Hepatocyte (in vitro differentiated cells): Measurements from ENCODE around the gene CST2.

Experiments
- EZH2 ChIP-seq: fragments of 200-600 bp; sonication (generic); IDR thresholded peaks from 2 replicates; pipeline ENCODE4 v1.6.1; 2016; ENCODE audit warnings: antibody characterized with exemption, mild to moderate bottlenecking, borderline replicate concordance
- TF ChIP-seq, protein P1 (sequence below): fragments of 200-600 bp; sonication (generic); IDR thresholded peaks from 2 replicates; pipeline ENCODE4 v1.5.1; 2016; ENCODE audit warnings: antibody characterized with exemption, mild to moderate bottlenecking; ENCODE audit not compliant: poor library complexity

DNA sequence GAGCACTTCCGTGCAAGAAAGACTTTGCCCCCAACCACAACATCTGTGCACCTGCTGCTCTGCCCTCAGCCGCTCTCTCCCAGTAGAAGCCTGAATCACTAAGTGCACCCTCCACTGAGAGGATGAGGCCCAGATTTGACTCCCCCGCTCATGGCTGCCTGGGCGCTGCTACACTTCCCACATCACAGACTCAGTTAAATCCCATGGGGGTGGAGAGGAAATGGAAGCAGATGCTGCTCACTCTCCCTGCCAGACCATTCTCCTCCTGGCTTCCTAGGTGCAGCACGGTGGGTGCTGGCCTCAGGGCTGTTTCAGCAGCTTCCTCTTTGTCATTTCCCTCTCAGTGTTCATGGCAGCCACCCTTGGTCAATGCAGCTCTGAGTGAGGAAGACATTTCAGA lies 48.2 kb upstream of the CST2 start:
- no peak for TF ChIP-seq EZH2
- TF ChIP-seq, protein P1, sequence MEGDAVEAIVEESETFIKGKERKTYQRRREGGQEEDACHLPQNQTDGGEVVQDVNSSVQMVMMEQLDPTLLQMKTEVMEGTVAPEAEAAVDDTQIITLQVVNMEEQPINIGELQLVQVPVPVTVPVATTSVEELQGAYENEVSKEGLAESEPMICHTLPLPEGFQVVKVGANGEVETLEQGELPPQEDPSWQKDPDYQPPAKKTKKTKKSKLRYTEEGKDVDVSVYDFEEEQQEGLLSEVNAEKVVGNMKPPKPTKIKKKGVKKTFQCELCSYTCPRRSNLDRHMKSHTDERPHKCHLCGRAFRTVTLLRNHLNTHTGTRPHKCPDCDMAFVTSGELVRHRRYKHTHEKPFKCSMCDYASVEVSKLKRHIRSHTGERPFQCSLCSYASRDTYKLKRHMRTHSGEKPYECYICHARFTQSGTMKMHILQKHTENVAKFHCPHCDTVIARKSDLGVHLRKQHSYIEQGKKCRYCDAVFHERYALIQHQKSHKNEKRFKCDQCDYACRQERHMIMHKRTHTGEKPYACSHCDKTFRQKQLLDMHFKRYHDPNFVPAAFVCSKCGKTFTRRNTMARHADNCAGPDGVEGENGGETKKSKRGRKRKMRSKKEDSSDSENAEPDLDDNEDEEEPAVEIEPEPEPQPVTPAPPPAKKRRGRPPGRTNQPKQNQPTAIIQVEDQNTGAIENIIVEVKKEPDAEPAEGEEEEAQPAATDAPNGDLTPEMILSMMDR, result no peak
